NCI-H510A (cell line): ENCODE data around the gene PRPF19.

Source experiments
- DNase-seq: peaks from one replicate; lab custom pipeline; 2025; lab: John Stamatoyannopoulos, UW

The PRPF19 gene

GRCh38 chr11:60937811-60938210 is 31.4 kb upstream of the PRPF19 start:
- no peak for DNase-seq

- DNase-seq, result no peak
Observed at GRCh38 chr11:60937144-60937527, 30.8 kb upstream of the PRPF19 start.

DNA sequence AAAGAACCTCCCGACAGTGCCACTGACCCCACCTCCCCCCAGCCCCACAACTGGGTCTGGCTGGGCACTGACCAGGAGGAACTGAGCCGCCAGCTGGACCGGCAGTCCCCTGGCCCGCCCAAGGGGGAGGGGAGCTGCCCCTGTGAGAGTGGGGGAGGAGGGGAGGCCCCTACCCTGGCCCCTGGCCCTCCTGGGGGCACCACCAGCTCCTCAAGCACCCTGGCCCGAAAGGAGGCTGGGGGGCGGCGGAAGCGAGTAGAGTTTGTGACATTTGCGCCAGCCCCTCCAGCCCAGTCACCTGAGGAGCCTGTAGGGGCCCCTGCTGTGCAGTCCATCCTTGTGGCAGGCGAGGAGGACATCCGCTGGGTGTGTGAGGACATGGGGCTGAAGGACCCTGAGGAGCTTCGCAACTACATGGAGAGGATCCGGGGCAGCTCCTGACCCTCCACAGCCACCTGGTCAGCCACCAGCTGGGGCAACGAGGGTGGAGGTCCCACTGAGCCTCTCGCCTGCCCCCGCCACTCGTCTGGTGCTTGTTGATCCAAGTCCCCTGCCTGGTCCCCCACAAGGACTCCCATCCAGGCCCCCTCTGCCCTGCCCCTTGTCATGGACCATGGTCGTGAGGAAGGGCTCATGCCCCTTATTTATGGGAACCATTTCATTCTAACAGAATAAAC is 30.2 kb upstream of the PRPF19 start:
- DNase-seq, result no peak

GRCh38 chr11:60935676-60936442 is 29.5 kb upstream of the PRPF19 start:
- DNase-seq, result no peak

- DNase-seq, result no peak
Observed at GRCh38 chr11:60934790-60935605, 28.6 kb upstream of the PRPF19 start.

DNA sequence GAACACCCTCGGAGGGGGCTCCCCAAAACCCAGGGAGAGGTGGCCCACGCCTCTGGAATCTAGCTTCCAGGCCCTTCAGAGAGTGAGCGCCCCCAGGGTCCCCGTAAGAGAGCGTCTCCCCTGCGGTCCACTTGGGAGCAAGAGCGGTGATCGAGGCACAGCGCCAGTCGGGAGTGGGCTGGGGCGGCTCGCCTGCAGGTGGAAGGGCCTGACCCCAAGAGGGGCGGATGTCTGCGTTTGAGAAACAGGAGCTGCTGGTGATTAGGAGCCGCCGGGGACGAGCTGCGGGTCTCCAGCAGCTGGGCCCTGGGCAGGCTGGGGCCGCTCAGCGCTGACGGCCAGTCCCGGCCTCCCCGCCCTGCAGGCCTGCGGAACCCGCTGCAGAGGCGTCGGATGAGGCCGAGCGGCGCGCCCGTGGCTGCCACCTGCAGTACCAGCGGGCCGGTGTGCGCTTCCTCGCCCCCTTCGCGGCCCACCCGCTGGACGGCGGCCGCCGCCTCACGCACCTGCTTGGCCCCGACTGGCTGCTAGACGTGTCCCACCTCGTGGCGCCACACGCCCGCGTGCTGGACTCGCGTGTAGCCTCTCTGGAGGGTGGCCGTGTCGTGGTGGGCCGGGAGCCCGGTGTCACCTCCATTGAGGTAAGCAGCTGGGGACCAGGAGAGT is 27.9 kb upstream of the PRPF19 start:
- no peak for DNase-seq

DNA sequence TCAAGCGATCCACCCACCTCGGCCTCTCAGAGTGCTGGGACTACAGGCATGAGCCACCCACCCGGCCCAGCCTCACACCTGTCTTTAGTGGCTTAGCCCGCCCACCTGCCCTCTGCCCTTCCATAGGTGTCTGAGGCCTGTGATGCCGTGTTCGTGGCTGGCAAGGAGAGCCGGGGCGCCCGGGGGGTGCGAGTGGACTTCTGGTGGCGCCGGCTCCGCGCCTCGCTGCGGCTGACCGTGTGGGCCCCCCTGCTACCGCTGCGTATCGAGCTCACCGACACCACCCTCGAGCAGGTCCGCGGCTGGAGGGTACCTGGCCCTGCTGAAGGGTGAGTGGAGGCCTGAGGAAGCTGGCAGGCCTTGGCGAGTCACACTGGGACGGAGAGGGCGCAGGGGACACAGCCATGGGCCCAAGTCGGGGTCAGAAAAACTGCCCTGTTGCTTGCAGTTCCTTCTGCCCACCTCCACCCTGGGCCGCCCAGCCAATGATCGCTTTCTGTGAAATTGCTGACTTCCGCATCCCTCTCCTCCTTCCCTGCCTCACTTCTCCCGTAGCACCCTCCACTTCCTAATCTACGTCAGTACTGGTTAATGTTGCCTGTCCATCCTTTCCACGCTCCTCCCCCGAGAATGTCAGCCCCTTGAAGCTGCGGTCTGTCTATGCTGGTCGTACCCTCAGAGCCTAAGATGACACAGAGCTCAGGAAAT is 27.2 kb upstream of the PRPF19 start:
- no peak for DNase-seq

DNA sequence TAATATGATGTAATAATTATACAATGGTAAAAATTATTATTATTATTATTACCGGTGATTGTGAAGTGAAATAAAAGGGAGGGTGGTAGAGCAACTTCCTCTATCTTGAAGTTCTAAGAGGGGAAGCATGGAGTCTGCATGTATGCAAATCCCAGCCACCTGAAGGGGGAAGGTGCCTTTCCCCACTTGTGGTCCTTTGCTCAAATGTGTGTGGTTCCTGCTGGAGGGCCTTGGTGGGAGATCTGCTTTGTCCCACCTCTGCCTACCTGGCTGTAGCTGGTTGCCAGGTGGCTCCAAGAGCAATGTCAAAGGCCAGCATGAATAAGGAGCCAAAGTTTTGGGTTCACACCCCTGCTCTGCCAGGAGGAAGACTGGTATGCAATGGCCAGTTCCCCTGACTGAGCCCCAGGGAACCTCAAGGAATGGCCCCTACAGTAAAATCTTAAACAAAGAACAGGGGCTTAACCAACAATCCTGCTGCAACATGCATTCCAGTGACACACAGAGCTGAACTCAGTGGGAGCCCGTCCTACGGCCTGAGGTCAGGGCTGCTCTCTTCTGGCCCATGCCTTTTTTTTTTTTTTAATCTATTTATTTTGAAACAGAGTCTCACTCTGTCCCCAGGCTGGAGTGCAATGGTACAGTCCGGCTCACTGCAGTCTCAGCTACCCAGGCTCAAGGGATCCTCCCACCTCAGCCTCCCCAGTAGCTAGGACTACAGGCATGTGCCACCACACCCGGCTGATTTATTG is 26.4 kb upstream of the PRPF19 start:
- DNase-seq, result no peak

- no peak for DNase-seq
Observed at GRCh38 chr11:60931917-60932316, 25.5 kb upstream of the PRPF19 start.

DNA sequence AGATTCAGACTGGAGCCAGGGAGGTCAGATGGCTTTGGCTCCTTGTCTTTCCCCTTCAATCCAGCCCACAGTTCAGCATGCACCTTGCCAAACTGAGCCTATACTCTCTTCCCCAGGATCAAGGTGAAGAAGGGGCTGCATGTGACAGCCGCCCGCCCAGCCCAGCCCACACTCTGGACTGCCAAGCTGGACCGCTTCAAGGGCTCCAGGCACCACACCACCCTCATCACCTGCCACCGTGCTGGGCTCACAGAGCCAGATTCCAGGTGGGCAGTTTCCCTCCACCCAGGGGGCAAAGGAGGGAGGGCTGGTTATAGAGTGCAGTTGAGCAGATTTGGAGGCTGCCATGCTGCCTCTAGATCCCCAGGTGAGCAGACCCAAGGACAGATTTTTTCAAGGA is 24.0 kb upstream of the PRPF19 start:
- no peak for DNase-seq

- no peak for DNase-seq
Observed at GRCh38 chr11:60929764-60930163, 23.4 kb upstream of the PRPF19 start.

DNA sequence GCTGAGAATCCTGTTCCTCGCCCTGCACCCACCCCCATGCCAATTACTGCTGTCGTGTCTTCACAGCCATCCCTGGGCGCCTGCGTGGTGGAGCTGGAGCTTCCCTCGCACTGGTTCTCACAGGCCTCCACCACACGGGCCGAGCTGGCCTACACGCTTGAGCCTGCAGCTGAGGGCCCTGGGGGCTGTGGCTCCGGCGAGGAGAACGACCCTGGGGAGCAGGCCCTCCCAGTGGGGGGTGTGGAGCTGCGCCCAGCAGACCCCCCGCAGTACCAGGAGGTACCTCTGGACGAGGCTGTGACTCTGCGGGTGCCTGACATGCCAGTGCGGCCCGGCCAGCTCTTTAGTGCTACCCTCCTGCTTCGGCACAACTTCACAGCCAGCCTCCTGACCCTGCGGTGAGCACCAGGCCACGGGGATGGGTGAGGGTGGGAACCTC is 22.2 kb upstream of the PRPF19 start:
- no peak for DNase-seq

- no peak for DNase-seq
Observed at GRCh38 chr11:60927600-60927999, 21.2 kb upstream of the PRPF19 start.

DNA sequence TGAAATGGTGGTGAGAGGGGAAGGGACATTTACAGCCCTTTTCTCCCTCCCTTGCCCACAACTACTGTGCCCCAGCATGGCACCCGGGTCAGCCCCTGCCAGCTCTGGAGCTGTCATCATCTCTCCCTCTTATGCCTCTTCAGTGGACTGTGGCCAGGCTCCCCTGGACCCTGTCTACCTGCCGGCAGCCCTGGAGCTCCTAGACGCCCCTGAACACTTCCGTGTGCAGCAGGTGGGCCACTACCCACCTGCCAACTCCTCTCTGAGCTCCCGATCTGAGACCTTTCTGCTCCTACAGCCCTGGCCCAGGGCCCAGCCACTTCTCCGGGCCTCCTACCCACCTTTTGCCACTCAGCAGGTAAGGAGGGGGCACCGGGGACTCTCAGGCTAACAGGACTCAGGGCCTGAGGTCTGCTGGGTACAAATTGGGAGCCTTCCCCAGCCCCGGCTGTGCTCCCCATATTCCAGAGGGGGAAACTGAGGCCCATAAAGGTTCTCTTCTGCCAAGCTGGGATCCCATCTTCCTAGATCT is 20.7 kb upstream of the PRPF19 start:
- no peak for DNase-seq

GRCh38 chr11:60926500-60926899 is 20.1 kb upstream of the PRPF19 start:
- no peak for DNase-seq

- DNase-seq, result no peak
Observed at GRCh38 chr11:60925868-60926267, 19.5 kb upstream of the PRPF19 start.

DNA sequence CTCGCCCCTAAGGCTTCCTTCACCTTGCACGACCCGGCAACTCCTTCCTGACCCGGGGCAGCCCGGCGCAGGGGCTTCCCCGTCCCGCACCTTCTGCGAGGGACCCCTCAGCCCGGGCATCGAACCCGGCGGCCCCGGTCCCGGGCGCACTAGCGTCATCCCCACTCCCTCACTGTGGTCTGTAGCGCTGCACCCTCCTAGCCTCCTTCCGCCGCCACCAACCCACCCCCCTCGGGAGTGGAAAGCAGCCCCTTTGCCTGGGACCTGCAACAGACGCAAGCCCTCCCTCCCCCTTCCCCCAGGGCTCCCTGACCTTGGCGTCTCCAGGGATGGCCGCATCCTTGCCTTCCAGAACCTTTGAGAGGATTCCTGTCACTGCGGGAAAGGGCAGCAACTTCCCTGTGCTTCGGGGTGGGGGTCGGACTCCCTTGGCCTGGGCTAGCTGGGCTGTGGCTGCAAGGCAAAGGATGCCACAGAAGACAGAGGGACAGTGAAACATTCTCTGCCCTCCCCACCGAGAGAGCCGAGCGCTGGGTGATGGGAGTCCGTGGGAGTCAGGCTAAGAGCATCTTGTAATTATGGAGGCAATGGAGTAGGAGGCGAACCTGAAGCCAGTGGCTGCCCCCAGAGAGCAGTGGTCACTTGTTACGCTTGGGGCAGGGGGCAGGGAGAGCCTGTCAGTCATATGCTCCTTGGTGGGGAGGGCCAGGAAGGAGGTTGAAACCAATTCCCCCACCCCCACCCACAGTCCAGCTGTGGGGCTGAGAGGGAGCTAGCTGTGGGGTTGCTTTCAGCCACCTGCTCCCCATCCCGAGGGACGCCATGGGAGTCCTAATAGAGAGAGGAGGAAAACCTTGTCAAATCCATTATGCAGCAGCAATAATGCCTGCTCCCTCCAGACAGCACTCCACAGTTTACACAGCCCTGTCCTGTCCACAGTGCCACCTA is 18.8 kb upstream of the PRPF19 start:
- DNase-seq, result no peak

DNA sequence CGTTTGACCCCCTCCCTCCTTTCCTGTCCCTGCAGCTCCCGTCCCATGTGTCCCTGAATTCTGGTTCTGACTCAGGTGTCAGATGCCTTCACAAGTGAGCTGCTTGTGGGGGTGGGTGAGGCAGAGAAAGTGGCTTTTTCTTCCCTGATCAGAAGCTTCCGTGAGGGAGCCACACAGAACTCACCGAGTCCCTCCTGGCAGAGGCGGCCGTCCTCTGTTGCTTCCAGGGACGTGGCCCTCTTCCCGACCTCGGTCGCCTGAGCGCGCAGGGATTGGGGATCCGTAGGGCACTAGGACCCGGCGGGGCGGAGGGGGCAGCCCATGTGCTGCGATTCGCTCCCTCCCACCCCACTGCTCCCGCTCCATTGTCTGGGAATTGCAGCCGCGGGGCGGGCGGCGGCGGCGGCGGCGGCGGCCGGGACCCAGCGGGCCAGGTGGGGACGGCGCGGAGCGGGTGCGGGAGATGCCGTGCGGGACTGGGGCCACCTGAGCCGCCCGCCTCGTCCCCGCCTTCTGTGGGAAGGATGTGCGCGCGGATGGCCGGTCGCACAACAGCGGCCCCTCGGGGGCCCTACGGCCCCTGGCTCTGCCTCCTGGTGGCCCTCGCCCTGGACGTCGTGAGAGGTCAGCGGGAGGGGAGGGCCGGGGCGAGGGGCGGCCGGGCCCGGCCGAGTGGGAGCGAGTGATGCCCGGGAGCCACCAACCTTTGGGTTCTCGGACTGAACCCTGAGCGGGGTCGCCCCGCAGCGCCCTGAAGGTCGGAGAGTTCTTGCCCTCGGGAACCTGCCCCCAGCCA is 17.9 kb upstream of the PRPF19 start, which contains the start of gene TMEM132A:
TMEM132A (plus strand) TSS at position 351 of the 796 bp plus-strand sequence; CDS start at position 525, 174 bp downstream.
- peak; percentile 66 for DNase-seq

GRCh38 chr11:60923800-60924109 is 17.4 kb upstream of the PRPF19 start:
- no peak for DNase-seq
